Stimulated activated CD4-positive, alpha-beta T cell treated with anti-CD3 and anti-CD28 coated beads, Interleukin-1b, Interleukin-23, amount 100 ng/mL, for 24 hours (primary cell): ENCODE results near the gene MBIP.

Experiments
- DNase-seq, 4 experiments: peaks; one replicate each; pipeline ENCODE4 v3.0.0-alpha.2; 2020; ENCODE audit warnings: low read depth in 4 of 4, low spot score in 1 of 4

Gene MBIP

DNA sequence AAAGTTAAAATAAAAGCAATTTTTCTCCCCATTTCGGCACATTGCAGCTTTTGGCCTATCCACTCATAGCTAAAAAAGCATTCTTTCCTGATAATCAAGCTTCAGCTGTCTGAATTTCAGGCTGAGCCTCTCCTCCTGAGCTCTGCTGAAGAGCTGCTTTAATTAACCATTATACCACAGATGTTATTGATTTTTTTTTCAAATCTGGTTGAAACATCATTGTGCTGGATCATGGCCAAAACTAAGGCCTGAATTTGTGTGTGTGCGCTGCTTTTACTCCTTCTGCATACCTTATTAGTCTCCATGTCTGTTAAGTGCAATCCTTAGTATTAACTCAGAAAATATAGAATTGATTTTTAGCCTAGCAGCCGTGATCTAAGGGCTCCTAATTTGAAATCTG is 52.3 kb downstream of the MBIP start:
- no peak for DNase-seq

GRCh38 chr14:36264595-36264994 is 55.8 kb downstream of the MBIP start:
- DNase-seq: no peak

GRCh38 chr14:36264107-36264506 is 56.3 kb downstream of the MBIP start:
- no peak for DNase-seq

GRCh38 chr14:36260970-36261640 is 59.3 kb downstream of the MBIP start:
- DNase-seq: no peak

DNA sequence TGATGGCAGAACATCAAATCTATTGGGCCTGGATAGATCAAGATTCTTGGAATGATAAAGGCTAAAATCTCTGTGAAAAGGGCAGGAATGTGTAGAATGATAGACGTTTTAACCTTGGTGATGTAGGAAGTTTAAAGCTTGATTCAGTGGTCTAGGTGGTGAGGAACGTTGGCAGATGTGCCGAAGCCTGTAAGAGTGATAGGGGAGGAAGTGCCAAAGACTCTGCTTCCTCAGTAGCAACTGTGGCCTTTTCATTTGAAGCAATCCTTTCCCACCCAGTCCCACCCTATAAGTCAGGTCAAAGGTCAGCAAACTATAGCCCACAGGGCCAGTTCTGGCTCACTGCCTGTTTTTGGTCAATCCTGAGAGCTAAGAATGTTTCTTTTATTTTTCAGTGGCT is 62.2 kb downstream of the MBIP start:
- no peak for DNase-seq

- no peak for DNase-seq
These were observed 64.2 kb downstream of the MBIP start for GRCh38 chr14:36256126-36256801.

DNA sequence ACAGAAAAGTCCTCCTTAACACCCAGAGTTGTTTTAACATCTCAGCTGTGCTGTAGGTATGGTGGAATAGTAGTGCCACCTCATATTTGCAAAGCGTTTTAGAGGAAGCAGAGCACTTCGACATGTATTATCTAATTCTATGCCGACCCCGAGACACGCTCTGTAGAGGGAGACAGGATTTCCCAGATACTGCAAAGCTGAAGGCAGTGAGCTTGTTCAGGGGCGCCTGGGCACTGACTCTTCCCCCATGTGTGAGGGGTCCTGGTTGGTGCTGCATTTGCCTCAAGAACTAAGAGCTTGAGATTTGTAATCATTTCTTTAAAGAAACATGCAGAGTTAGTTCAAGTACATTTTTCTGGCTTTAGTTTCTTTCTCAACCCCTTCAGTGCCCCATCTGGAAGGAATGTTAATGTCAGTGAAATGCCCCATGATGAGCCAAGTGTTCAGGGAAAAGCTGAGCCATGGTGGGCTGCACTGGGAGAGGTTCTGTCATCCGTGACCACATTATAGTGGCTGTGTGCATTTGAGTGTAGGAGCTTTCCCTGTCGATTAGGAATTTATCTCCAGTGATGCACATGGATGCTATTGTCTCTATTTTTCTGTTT is 66.3 kb downstream of the MBIP start:
- no peak for DNase-seq
